WI38 (cell line): ENCODE results near the gene KCNK15.

Experiments
- H3K4me3 ChIP-seq: 2 replicates; pipeline ENCODE4 v1.5.1; 2011; ENCODE audit warnings: low read depth, mild to moderate bottlenecking, control low read depth, low read length
- CTCF ChIP-seq: IDR thresholded peaks from 2 replicates; pipeline ENCODE4 v1.5.1; 2012; ENCODE audit warnings: low read depth, mild to moderate bottlenecking, control low read depth, low read length

Gene KCNK15

DNA sequence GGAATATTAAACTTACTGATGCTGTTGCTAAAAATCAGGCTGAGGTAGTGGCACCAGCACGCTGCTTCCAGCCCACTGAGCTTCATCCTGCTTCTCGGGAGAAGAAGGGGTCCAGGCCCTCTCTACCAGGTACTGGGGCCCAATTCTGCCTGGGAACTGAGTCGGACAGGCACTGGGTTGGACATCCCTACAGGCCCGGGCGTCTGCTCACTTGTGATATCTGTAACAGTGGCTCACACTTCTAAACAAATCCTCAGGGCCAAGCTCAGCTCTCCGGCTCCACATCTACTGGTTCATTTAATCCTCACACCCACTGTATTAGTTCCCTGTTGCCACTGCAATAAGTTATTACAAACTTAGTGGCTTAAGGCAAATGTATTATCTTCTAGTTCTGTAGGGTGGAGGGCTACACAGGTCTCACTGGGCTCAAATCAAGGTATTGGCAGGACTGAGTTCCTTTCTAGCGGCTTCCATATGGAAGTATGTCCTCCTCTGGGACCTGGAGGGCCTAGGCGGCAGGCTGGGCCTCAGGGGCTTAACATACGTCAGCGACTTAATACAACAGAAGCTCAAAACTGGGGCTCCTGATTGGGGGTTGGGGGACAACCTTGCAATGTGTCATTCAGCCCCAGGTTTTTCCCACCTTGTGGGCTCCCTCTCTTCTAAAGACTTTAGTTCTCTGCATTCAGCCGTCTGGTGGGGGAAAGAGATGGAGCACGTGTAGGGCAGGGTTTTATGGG, 1.6 kb upstream of the KCNK15 start:
- no peak for TF ChIP-seq CTCF
- no peak overlapping the region for H3K4me3 ChIP-seq

DNA sequence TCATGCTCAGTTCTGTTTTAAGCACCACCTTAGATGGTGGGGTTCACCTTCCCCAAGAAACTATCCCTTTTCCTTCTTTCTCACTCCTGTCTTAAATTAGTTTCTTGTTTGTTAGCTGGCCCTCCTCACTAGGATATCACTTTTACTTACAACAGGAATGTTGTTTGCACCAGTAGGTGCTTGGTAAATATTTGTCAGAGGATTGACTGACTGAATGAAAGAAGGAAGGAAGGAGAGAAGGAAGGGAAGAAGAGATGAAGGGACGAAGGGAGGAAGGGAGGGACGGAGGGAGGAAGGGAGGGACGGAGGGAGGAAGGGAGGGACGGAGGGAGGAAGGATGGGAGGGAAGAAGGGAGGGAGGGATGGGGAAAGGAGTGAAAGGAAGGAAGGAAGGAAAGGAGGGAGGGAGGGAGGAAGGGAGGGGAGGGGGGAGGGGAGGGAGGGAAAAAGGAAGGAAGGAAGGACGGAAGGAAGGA, 505 bp upstream of the KCNK15 start:
- H3K4me3 ChIP-seq = no peak overlapping the region
- no peak for TF ChIP-seq CTCF

GRCh38 chr20:44746367-44747165, 901 bp downstream of the KCNK15 start:
- peak overlapping the region; percentile 45 for H3K4me3 ChIP-seq
- TF ChIP-seq CTCF = no peak

DNA sequence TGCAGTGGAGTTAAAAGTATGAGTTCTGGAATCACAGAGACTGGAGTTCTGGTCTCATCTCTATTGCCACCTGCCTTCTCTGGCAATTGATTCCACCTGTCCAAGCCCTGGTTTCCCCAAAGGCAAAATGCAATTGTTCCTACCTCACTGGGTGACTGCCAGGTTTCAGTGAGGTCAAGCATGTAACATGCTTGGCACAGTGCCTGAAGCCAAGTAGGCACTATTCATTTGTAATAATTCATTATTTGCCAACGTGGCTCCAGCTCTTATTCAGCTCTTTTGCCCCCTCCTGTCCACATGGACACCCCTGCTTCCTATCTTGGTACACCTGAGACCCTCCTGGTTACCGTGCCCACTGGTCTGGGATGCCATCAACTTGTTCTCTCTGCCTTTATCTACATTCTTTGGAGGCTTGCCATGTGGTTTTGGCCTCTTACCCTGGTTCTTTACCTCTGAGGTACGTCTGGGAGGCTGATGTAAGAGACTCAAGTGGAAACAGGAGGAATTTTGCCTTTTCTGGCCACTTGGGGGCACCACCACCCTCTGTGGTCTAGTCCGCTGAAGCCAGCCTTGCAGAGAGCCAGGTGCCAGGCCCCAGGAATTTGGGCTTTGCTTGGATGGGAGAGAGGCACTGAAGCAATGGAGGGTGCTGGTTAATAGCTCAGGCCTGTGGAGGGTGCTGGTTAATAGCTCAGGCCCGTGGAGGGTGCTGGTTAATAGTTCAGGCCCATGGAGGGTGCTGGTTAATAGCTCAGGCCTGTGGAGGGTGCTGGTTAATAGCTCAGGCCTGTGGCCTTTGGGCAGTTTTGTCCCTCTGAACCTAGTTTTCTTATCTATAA, 1.7 kb downstream of the KCNK15 start:
- H3K4me3 ChIP-seq = no peak overlapping the region

DNA sequence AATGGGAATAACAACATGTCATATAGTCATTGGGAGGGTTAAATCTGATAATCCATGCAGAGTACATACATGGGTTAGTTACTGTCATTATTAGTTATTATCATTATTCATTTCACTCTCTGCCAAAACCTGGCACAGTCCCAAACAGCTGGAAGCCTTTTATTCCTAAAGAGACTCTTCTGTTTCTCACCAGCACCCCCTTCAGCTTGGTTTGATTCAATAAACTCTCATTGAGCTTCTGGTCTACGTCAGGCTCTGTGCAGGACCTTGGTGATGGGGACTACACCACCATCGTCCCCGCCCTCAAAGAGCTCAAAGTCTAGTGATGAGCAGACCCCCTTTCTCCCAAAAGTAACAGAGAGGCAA, 2.3 kb downstream of the KCNK15 start:
- no peak for TF ChIP-seq CTCF
- H3K4me3 ChIP-seq = no peak overlapping the region

More for the DNA sequence above, 1.7 kb downstream of the KCNK15 start:
- TF ChIP-seq CTCF = peak; percentile 71

GRCh38 chr20:44750081-44750805, 4.6 kb downstream of the KCNK15 start:
- TF ChIP-seq CTCF = no peak
- H3K4me3 ChIP-seq = no peak overlapping the region
